Keratinocyte (primary cell): Measurements from ENCODE around the gene SND1. TPM values are rescaled to one million over a fixed set of nuclear protein-coding genes. Genes with fewer than 3 reads are reported as not detected.

Source experiments
- DNase-seq: peaks from one replicate; pipeline ENCODE4 v3.0.0-alpha.2; 2011; ENCODE audit warnings: low read depth, missing footprints, low spot score
- FAIRE-seq: peaks from 2 replicates; lab custom pipeline; 2011; peaks lifted over from hg19 to GRCh38; lab: Jason Lieb, UNC
- H2AFZ ChIP-seq: 2 replicates; pipeline ENCODE4 v1.6.0; 2012; ENCODE audit warnings: low read length, control low read depth, inconsistent platforms; ENCODE audit not compliant: control insufficient read depth
- H3K27ac ChIP-seq: 2 replicates; pipeline ENCODE4 v1.5.1; 2011; ENCODE audit warnings: low read length; ENCODE audit not compliant: control insufficient read depth, insufficient read depth
- H3K27me3 ChIP-seq: 3 replicates; pipeline ENCODE4 v1.6.0; 2011; ENCODE audit warnings: low read length; ENCODE audit not compliant: control insufficient read depth, insufficient read depth; ENCODE audit errors: extremely low read depth
- H3K36me3 ChIP-seq, 2 experiments: 2 replicates in 1 of 2; 3 replicates in 1 of 2; pipeline ENCODE4 v1.5.1; 2011; ENCODE audit warnings: low read length in 2 of 2, mild to moderate bottlenecking in 1 of 2; ENCODE audit not compliant: control insufficient read depth in 2 of 2, insufficient read depth in 2 of 2; ENCODE audit errors: extremely low read depth in 1 of 2
- H3K4me1 ChIP-seq: 3 replicates; pipeline ENCODE4 v1.5.1; 2011; ENCODE audit warnings: low read length; ENCODE audit not compliant: control insufficient read depth, insufficient read depth; ENCODE audit errors: extremely low read depth
- H3K4me2 ChIP-seq: 3 replicates; pipeline ENCODE4 v1.6.0; 2011; ENCODE audit warnings: low read depth, low read length; ENCODE audit not compliant: control insufficient read depth, insufficient read depth; ENCODE audit errors: extremely low read depth
- H3K4me3 ChIP-seq, 3 experiments: fragments of 200-600 bp in 1 of 3; sonication (generic) in 1 of 3; 2 replicates in 2 of 3; 3 replicates in 1 of 3; pipeline ENCODE4 v1.5.1; 2011 to 2016; ENCODE audit warnings: low read length in 3 of 3, mild to moderate bottlenecking in 3 of 3, control low read depth in 2 of 3, inconsistent platforms in 1 of 3, low read depth in 1 of 3, mixed read lengths in 1 of 3, mixed run types in 1 of 3, moderate library complexity in 1 of 3; ENCODE audit not compliant: control insufficient read depth in 2 of 3, insufficient read depth in 2 of 3; ENCODE audit errors: extremely low read depth in 1 of 3
- H3K79me2 ChIP-seq: 2 replicates; pipeline ENCODE4 v1.6.0; 2012; ENCODE audit warnings: low read length; ENCODE audit not compliant: control insufficient read depth, insufficient read depth
- H3K9ac ChIP-seq: 3 replicates; pipeline ENCODE4 v1.6.0; 2011; ENCODE audit warnings: low read length; ENCODE audit not compliant: control insufficient read depth, insufficient read depth; ENCODE audit errors: extremely low read depth
- H3K9me1 ChIP-seq: 3 replicates; pipeline ENCODE4 v1.6.0; 2011; ENCODE audit warnings: low read length; ENCODE audit not compliant: control insufficient read depth, insufficient read depth; ENCODE audit errors: extremely low read depth
- H3K9me3 ChIP-seq: 2 replicates; pipeline ENCODE4 v1.5.1; 2012; ENCODE audit warnings: low read depth, low read length; ENCODE audit not compliant: control insufficient read depth
- H4K20me1 ChIP-seq: 3 replicates; pipeline ENCODE4 v1.6.0; 2011; ENCODE audit warnings: low read length; ENCODE audit not compliant: control insufficient read depth, insufficient read depth; ENCODE audit errors: extremely low read depth
- EZH2 ChIP-seq: IDR thresholded peaks from one replicate; pipeline ENCODE4 v1.6.1; 2012; ENCODE audit warnings: inconsistent platforms, mild to moderate bottlenecking, low read length, moderate library complexity
- dilution Hi-C: fragments of 300-500 bp; cut with MboI; formaldehyde crosslinking; loops from one replicate; pipeline ENCODE4 v1.7.0; 2020; ENCODE audit warnings: low sequenced_read_pairs; ENCODE audit not compliant: extremely low pct_ligation_motif_present
- polyA plus RNA-seq, 5 experiments: library from polyadenylated mRNA; depleted of rRNA in 3 of 5; stranded (reverse) in 3 of 5; stranded (forward) in 1 of 5; unstranded in 1 of 5; fragments of >200 nt; gene quantifications; 1 replicate in 1 of 5; 2 replicates in 3 of 5; 3 replicates in 1 of 5; pipeline versions ENCODE4 v1.2.1 to v1.2.3, GENCODE V29; 2011 to 2012; ENCODE audit warnings: missing spikeins in 2 of 5, low read depth in 1 of 5, low replicate concordance in 1 of 5
- TF ChIP-seq, protein P1 (sequence below), 3 experiments: IDR thresholded peaks in 1 of 3; conservative IDR thresholded peaks in 1 of 3; optimal IDR thresholded peaks in 1 of 3; 2 replicates in 2 of 3; 3 replicates in 1 of 3; pipeline versions ENCODE3 to v1.5.1; 2011; ENCODE audit warnings: low read length in 3 of 3, mild to moderate bottlenecking in 3 of 3, moderate library complexity in 2 of 3, control low read depth in 1 of 3, inconsistent platforms in 1 of 3; ENCODE audit not compliant: insufficient read depth in 2 of 3; ENCODE audit errors: extremely low read depth in 1 of 3

SND1 gene
- polyA plus RNA-seq, 1 donor (not counting 4 experiments of a cell fraction or from before 2014, with no cell fraction given) = 140 TPM

DNA sequence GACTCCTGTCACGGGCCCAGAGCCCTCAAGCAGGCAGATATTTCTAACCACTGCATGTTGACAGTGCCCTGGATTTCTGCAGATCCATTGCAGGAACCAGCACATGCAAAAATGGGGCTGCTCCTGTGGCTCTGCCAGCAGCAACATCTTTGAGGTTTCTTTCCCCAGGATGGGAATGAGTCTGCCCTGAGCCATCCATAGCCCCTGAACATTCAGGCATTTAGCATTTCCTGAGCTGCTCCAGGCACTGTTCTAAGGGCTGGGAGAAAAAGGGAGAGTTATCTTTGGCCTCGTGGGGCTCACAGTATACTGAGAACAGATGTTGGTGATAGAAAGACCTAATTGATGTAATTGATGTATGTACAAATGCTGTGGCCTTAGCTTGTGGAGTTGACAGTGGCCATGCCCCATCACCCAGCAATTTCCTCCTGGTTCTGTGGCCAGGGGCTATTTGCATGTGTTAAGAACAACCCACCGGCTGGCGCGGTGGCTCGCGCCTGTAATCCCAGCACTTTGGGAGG, 445.3 kb downstream of the SND1 start:
- Histone ChIP-seq H3K9me1 (no peaks in the 10 kb centered on the region), H3K27me3 (no peaks in the 10 kb centered on the region), H3K4me3 (no peak overlapping the region), H3K4me1 (peaks cover 2% of the 10 kb centered on the region), H3K36me3 (peaks cover 9 to 16% of the 10 kb centered on the region in 2 experiments), H3K79me2 (no peaks in the 10 kb centered on the region), H3K9me3 (no peaks in the 10 kb centered on the region), H3K4me2 (no peak overlapping the region), H3K27ac (no peak overlapping the region), H2AFZ (no peak overlapping the region), H3K9ac (no peak overlapping the region), H4K20me1 (no peaks in the 10 kb centered on the region)
- TF ChIP-seq, protein P1, sequence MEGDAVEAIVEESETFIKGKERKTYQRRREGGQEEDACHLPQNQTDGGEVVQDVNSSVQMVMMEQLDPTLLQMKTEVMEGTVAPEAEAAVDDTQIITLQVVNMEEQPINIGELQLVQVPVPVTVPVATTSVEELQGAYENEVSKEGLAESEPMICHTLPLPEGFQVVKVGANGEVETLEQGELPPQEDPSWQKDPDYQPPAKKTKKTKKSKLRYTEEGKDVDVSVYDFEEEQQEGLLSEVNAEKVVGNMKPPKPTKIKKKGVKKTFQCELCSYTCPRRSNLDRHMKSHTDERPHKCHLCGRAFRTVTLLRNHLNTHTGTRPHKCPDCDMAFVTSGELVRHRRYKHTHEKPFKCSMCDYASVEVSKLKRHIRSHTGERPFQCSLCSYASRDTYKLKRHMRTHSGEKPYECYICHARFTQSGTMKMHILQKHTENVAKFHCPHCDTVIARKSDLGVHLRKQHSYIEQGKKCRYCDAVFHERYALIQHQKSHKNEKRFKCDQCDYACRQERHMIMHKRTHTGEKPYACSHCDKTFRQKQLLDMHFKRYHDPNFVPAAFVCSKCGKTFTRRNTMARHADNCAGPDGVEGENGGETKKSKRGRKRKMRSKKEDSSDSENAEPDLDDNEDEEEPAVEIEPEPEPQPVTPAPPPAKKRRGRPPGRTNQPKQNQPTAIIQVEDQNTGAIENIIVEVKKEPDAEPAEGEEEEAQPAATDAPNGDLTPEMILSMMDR (optimal IDR thresholded peaks at IDR 0.05 in 1 of 3, IDR thresholded peaks at IDR 0.05 in 1 of 3, conservative IDR thresholded peaks at IDR 0.05 in 1 of 3; ENCODE audit: extremely low read depth in 1 of 3, insufficient read depth in 2 of 3, low read length in 3 of 3) = no peak
- no peak for TF ChIP-seq EZH2
- DNase-seq = no peak
- dilution Hi-C loops = no loop called here
- no peak for FAIRE-seq

DNA sequence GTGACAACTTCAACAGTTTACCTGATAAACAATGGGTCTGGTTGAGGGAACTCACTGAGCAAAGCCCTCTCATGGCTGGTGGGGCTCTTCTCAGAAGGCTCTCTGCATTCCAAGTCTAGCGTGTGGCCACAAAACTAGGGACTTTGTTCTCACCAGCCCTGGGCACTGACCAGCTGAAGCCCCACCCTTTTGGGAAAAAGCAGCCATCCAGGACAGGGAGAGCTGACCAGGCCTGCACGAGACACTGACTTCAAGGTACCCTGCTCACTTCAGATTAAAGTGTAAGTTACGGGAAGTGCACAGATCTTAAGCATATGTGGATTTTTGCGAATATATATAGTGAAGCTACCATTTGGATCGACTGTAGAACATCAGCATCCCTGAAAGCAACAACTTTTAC, 446.6 kb downstream of the SND1 start:
- FAIRE-seq = no peak
- Histone ChIP-seq H3K4me1 (peaks cover 2% of the 10 kb centered on the region), H3K4me2 (no peak overlapping the region), H3K27ac (no peak overlapping the region), H3K36me3 (peaks cover 0 to 10% of the 10 kb centered on the region in 2 experiments), H3K79me2 (no peaks in the 10 kb centered on the region), H3K9me1 (no peaks in the 10 kb centered on the region), H3K9ac (no peak overlapping the region), H4K20me1 (no peaks in the 10 kb centered on the region), H2AFZ (no peak overlapping the region), H3K9me3 (no peaks in the 10 kb centered on the region), H3K4me3 (no peak overlapping the region), H3K27me3 (peaks cover 2% of the 10 kb centered on the region)
- no peak for TF ChIP-seq EZH2
- TF ChIP-seq, protein P1 (optimal IDR thresholded peaks at IDR 0.05 in 1 of 3, IDR thresholded peaks at IDR 0.05 in 1 of 3, conservative IDR thresholded peaks at IDR 0.05 in 1 of 3; ENCODE audit: extremely low read depth in 1 of 3, insufficient read depth in 2 of 3, low read length in 3 of 3) = no peak
- dilution Hi-C loops = no loop called here
- DNase-seq = no peak
